HG03460 (cell line): Measurements from ENCODE around the gene CCDC71L.

ENCODE experiments used
- ATAC-seq: cut with Tn5 transposase; IDR thresholded peaks from one replicate; pipeline ENCODE4 v1.9.1; 2021; ENCODE audit not compliant: unreplicated experiment

Gene CCDC71L

GRCh38 chr7:106626376-106627164, 34.4 kb downstream of the CCDC71L start:
- ATAC-seq, result no peak

GRCh38 chr7:106625678-106626301, 35.2 kb downstream of the CCDC71L start:
- no peak for ATAC-seq

DNA sequence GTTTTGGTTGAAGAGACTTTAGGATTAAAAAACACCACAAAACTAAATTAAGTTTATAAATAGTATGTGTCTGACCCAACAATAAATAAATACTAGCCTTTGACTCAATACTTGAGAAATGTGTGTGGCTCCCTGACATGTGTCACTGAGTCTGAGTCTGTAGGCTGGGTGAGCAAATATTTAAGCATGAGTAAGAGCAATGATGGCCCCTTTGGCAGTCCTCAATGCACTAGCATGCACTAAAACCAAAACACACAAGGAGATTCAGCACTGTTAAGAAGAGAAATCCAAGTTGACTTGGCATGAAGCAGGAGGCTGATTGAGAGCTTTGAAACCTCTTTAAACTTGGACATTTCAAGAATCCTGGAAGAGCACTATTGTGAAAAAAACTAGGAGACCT, 37.1 kb downstream of the CCDC71L start:
- no peak for ATAC-seq

- no peak for ATAC-seq
Observed at GRCh38 chr7:106623315-106623660, 37.7 kb downstream of the CCDC71L start.

- no peak for ATAC-seq
Observed at GRCh38 chr7:106622654-106623314, 38.2 kb downstream of the CCDC71L start.

- no peak for ATAC-seq
Observed at GRCh38 chr7:106621393-106622132, 39.4 kb downstream of the CCDC71L start.

DNA sequence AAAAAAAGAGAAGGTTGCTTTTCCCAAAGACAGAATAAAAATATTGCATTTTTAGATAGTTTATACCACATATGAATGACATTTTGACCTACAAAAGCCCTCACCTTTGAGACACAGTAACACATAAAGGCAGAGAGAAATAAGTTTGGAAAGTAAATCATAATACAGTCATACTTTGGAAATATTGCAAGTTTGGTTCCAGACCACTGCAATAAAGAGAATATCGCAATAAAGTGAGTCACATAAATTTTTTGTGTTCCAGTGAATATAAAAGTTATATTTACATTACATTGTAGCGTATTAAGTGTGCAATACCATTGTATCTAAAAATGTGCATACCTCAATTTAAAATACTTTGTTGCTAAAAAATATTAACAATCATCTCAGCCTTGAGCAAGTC, 40.3 kb downstream of the CCDC71L start:
- ATAC-seq, result no peak

- no peak for ATAC-seq
Observed at GRCh38 chr7:106620034-106620433, 40.9 kb downstream of the CCDC71L start.

GRCh38 chr7:106619213-106619612, 41.7 kb downstream of the CCDC71L start:
- no peak for ATAC-seq

DNA sequence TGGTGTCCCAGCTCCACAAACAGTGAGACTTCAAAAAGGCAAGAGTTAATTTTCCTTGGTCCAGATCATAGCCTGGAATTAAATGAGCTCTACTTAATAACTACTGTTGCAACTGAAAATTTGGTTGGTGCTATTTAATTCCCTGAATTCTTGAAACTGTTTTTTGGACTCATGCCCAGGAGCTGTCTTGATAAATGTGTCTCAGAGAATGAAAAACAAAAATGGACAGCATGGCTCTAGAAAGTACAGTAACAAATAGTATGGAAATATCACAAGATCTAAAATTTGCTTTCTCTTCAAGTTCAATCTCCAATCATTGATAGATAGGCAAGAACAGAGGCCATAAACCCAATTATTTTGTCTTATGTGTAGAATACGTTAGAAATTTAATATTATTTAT, 42.5 kb downstream of the CCDC71L start:
- ATAC-seq, result no peak

- no peak for ATAC-seq
Observed at GRCh38 chr7:106617860-106618259, 43.1 kb downstream of the CCDC71L start.

DNA sequence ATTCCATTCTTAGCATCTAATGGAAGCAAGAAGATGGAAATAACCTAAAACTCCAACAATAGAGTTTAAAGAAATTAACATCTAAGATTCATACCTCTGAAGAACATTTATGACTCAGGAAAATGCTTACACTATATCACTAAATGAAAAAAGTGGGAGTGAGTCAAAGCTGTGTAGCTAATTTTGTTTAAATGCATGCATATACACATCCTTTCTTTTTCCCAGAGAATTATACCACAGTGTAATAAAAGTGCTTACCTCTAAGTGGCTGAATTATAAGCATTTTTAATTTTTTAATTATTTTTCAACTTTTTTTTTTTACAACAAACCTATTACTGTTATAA, 44.3 kb downstream of the CCDC71L start:
- no peak for ATAC-seq

GRCh38 chr7:106615808-106616707, 44.9 kb downstream of the CCDC71L start:
- no peak for ATAC-seq

DNA sequence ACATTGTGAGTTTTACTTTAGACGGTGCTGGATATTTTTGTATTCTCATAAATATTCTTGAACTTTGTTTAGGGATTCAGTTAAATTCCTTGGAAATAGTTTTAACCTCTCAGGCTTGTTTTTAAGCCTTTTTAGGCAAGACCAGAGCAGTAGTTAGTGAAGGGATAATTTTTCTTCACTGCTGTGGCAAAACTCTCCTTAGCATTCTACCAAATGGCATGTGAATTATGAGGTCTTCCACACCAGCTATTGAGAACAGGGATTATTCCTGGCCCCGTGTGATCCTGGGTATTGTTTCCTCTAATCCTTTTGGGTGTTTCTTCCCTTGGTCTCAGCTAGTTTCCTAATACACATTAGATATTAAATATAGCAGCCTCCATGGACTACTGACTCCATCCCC, 46.2 kb downstream of the CCDC71L start:
- ATAC-seq, result no peak

DNA sequence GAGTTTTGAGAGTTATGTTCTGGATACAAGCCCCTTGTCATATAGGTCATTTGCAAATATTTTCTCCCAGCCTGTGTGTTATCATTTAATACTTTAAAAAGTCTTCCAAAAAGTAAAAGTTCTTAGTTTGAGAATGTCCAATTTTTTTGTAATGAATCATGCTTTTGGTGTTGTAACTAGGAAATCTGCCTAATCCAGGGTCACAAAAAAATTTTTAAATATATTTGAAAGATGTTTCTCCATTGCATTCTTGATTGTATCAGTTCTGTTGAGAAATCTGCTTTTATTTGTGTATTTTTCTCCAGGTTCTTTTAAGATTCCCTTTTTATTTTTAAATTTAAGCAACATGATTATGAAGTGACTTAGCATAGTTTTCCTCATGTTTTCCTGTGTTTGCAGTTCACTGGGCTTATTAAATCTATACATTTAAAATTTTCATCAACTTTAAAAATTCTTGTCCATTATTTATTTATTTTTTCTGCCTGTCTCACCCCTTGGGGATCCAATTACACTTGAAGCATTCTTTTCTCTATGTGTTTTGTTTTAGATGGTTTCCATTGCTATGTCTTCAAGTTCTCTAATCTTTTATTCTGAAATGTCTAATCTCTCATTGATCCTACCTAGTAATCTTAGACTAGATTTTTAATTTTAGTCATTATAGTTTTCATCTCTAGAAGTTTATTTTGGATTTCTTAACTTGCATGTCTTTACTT, 47.0 kb downstream of the CCDC71L start:
- ATAC-seq, result no peak

GRCh38 chr7:106613279-106613678, 47.7 kb downstream of the CCDC71L start:
- ATAC-seq, result no peak

GRCh38 chr7:106612432-106612831, 48.5 kb downstream of the CCDC71L start:
- no peak for ATAC-seq

DNA sequence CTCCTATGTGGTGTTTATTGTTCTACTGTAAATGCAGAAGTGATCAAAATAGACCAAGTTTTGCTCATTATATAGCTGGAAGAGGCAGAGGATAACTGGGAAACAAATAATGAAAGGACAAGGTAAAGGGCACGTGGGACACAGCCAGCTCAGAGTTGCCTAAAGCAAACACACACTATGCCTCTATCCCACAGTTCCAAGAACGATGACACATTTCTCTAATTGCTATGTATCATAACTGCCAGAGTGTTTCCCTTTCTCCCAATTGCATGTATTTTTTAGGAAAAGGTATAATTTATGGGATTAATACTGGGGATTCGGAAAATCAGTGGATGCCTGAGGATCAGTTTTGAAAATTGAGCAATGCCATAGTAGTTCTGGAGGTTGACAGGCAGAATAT, 49.0 kb downstream of the CCDC71L start:
- ATAC-seq, result no peak

- ATAC-seq, result no peak
Observed at GRCh38 chr7:106610996-106611886, 49.7 kb downstream of the CCDC71L start.
